Amygdala (tissue), 56 donors: Measurements from ENCODE around the gene C1QTNF3.
"Not testable (repeated sequence)": the region's sequence is repeated elsewhere in the genome, so short reads cannot be mapped to it uniquely, and the experiment has no call there.

Experiments used
- DNase-seq, 56 donors: peaks; one replicate each; lab custom pipeline; 2025; lab: John Stamatoyannopoulos, UW

C1QTNF3 gene

DNA sequence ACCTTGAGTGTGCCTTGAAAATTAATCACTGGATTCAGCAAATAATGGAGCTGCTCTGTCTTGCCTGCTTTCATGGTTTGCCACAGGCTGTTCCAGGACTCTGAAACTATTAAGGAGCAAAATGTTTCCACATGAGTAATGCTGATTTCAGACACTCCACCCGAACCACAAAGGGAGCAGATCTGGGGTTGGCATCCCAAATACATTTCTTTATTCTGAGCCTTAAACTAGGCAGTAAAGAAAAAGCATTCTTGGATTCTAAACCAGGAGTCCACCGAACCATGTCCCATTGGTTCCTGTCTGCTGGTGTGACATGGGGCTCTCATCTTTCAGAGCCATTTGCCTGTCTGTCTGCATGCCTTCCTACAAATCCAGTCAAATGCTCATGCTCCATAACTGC lies 10.1 kb upstream of the C1QTNF3 start:
- DNase-seq = peak in 2 of 56 donors; percentile 6 to 8

- no peak for DNase-seq
Observed at GRCh38 chr5:34051374-34051980, 8.5 kb upstream of the C1QTNF3 start.

DNA sequence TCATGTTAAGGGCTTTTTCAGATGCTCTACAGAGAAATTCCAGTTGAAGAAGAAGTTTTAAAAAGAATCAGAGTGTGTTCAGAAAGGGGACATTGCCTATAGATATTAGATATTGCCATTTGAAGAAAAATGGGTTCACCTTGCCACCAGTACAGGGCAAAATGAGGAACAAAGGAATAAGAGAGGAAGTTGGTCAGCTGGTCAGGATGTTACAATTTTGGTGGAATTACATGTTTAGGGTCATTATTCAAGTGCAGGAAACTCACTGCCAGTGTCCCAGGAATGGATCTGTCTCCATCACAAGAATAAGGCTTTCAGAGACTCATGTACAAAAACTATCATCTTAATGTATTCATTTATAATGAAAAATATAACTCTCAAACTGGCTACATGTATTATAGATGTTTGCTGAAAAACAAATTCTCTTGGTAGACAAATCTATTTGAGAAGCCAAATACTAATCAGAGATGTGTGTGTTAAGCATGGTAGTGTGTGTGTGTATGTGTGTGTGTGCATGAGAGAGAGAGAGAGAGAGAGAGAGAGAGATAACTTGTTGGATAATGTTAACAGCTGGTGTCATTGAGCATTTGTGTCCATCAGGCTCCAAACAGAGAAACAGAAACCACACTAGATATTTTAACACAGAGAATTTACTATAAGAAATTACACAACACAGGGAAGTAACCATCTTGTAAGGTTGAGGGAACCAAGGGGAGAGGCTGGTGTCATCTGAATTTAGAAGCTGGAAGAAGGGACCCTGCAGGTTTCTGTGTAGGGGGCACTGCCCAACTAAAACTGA lies 5.0 kb upstream of the C1QTNF3 start:
- DNase-seq = no peak

DNA sequence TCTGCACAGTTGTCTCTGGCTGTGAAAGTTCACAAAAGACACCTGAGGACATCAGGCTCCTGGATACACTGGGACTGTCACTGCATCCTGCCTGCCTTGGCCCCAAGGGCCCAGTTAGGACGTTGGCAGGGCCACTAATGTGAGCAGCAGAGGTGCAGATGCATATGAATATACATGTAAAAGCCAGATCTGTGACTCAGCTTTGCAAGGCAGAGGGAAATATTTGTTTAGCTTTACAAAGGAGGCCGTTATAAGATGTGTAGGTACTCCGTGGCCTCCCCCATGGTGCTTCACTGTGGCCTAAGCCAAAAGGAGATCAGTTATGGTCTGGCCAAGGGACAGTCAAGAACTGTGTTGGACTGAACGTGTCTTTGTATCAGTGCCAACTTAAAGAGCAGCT lies 4.1 kb upstream of the C1QTNF3 start:
- DNase-seq = no peak

DNA sequence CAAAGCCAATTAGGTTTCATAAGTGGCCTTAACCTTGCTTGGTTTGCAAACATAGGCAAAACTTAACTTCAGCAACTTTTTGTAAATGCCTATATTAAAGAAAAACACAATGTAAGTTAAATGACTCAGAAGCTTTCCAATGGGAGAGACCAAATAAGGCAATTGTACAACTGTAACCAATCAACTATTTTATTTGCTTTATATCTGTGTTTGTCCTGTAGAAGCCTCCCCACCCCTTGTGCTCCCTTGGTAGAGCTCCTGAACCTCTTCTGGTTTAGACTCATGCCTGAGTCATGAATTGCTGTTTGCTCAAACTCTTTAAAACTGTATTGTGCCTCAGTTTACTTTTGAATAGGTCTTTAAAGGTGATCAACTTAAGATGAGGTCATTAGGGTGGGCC lies 3.0 kb upstream of the C1QTNF3 start:
- DNase-seq = no peak

GRCh38 chr5:34045023-34045422 lies 2.0 kb upstream of the C1QTNF3 start:
- no peak for DNase-seq

DNA sequence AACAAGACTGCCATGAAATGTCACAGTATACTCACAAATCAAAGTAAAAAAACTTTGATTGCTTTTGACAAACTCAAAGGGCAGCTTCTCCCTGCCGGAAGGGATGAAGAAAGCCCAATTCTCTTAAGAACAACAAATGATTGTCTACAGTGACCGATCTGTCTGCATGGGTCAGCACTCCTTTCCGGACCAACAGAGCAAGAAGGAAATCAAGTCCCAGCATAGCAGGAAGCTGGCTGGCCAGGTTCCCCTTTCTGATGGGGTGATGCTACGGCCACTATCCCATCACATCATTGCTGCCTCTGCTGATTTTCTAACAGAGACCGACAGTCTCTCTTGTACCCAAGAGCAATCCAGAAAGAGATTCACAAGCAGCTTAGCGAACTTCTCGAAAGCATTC lies 692 bp downstream of the C1QTNF3 start:
- peak in 26 of 56 donors; percentile 3 to 64 (median 13) for DNase-seq

GRCh38 chr5:34041247-34041972 lies 1.6 kb downstream of the C1QTNF3 start:
- DNase-seq = no peak

- DNase-seq = no peak
Observed at GRCh38 chr5:34040472-34040871, 2.5 kb downstream of the C1QTNF3 start.

- DNase-seq = no peak
Observed at GRCh38 chr5:34039398-34040157, 3.4 kb downstream of the C1QTNF3 start.

DNA sequence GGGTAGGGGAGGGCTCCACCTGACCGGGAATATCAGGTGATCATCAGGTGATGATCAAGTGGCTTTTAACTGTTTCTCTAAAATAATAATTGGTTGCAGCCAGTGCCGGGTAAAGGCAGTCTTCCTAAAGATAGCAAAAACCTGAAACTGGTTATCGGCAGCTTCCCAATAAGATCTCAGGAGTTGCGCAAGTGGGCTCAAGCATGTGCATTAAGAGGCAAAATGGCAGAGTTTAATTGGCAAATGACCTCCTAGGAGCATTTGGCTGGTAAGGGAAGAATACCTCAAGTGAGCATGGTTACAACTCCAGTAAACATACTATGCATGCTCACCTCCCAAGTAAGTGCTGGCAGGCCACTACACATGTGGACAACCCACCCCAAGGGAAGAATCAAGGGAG lies 4.2 kb downstream of the C1QTNF3 start:
- DNase-seq = no peak

DNA sequence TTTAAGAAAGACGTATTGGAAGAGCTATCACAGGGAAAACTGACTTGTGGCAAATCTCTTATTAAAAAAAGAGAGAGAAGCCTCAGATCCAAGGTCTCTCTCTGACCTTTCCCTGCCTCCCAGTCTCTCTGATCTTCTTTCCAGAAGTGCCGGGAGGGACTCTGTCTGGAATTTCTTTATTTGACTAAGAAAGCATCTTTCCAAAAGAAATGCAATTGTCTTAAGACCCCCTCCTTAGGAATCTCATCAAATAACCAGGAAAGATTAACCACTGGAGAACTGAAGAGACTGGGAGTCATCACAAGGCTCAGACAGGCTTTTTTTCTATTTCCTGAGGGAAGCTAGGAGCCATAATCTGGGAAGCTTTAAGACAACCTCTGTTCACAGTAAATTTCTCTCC lies 4.6 kb downstream of the C1QTNF3 start:
- DNase-seq = no peak

DNA sequence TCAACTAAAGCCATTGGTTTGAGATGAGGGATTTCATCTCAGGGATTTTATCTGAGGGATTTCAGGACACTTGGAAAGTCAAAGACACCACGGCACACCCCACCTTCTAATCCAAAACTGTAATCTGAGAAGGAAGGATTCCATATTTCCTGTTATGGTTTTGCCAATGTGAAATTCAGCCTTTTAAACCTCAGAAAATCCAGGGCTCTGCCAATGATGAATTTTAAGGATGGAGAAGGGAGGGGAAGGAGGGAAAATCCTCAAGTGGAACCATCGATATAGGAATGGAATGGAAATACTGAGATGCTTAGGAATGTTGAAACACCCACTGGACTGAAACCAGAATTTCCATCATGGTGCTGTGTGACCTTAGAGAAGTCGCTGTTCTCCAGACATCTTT lies 5.3 kb downstream of the C1QTNF3 start:
- no peak for DNase-seq

- peak in 4 of 56 donors; percentile 2 to 27 (median 12) for DNase-seq
Observed at GRCh38 chr5:34035756-34036155, 7.3 kb downstream of the C1QTNF3 start.

DNA sequence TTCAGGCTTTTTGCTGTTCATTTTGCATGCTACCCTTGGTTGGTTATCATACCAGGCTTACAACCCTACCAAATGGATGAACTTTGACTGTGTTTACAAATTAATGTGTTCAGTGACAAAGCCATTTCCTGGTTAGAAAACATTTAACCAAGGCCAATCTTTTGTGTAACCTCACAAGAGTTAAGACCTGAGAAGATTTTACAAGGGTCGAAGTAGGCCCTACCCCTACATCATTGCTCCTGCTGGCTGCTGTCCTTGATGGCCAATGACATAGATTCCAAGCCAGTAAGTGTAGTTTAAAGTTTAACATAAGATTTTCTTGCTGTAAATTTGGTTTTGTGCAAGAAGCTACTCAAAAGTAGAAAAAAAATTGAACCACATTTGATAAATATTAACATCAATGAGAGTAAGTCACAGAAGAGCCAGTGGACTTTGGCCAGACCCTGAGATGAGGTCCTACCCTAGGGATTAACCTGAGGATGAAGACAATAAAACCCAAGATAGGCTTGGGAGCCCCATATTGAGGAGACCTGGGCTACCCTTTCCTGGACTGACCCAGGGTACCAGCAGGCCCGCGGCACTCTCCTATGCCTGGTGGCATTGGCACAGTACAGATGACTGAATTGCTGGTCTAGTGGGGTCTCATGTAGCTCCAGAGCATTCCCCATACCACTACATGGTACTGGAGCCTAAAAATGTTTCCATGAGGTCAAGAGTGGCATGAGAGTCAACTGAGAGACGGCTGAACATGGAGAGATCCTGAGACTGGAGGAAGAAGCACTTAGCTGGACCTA lies 8.3 kb downstream of the C1QTNF3 start:
- no peak for DNase-seq

DNA sequence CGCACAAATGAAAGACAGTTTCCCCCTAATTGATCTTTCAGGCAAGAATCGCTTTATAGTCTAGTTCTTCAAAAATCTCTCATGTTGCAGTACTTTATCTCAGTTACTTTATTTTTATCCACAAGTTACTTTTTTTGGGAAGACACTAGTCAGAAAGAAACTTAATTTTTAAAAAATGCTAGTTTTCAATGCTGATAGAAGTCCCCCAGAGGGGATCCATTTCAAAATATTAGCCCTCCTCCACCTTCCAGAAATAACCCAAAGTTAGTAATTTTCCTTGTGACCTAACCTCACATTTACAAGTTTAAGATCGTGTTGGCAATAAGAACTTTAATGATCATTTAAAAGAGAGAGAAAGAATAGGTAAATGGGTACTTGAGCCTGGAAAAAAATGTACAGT lies 11.0 kb downstream of the C1QTNF3 start:
- DNase-seq = no peak

GRCh38 chr5:34031117-34031516 lies 11.9 kb downstream of the C1QTNF3 start:
- no peak for DNase-seq

GRCh38 chr5:34030585-34030984 lies 12.4 kb downstream of the C1QTNF3 start:
- DNase-seq = not testable (repeated sequence)

DNA sequence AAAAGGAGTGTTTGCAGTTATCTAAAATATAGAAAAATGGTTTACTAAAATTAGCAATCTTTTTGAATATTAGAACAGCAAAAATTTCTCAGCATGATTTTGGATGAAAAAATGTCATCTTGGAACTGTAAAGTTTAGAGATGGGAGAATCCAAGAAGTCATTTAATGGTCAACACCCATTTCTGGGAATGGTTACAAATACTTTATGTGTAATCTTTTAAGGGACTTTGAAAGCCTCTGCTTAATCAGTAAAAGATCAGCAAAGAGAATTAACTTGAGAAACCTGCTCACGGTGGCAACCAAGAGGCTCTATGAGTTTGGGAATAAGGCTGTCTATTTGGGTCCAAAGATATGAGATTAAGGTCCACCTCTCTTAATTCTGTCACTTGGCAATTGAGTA lies 13.0 kb downstream of the C1QTNF3 start:
- no peak for DNase-seq

DNA sequence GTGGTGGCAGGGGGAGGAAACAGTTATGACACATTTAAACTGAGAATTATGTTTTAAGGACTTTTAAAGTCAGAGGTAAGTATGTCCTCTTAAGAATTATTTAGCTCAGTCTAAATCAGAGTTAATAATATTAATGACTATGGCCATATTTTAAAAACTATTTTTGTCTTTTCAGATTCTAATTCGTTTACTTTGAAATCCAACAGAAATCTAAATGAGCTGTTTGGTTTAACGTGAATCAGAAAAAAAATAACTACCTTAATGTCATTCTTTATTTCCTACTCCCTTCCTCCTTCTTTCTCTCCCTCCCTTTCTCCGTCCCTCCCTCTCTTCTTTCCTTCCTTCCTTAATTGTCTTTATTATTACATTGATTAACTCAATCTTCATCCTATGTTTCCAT lies 14.7 kb downstream of the C1QTNF3 start:
- DNase-seq = no peak
